ENCODE results near the gene MYH9.
"Not testable (repeated sequence)": the region's sequence is repeated elsewhere in the genome, so short reads cannot be mapped to it uniquely, and the experiment has no call there.

MYH9 gene

DNA sequence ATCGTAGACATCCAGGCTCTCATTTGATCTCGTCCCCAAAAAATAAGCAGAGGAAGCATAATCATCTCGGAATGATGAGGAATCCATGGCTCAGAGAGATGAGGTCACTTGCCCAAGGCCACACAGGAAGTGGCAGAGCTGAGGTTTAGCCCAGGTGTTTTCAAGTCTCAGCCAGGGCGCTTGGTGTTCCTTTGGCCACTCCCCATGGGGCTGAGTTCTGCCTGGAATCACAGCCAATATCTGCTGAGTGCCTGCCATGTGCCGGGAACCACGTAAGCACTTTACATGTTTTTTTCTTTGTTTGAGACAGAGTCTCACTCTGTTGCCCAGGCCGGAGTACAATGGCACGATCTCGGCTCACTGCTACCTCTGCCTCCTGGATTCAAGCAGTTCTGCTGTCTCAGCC, 29.5 kb upstream of the MYH9 start:
- DNase-seq: no peak
- in situ Hi-C loops (cut with HindIII; ENCODE audit: low pct_ligation_motif_present, low pct_unique_long_range_greater_than_20kb, low sequenced_read_pairs): no loop called here

DNA sequence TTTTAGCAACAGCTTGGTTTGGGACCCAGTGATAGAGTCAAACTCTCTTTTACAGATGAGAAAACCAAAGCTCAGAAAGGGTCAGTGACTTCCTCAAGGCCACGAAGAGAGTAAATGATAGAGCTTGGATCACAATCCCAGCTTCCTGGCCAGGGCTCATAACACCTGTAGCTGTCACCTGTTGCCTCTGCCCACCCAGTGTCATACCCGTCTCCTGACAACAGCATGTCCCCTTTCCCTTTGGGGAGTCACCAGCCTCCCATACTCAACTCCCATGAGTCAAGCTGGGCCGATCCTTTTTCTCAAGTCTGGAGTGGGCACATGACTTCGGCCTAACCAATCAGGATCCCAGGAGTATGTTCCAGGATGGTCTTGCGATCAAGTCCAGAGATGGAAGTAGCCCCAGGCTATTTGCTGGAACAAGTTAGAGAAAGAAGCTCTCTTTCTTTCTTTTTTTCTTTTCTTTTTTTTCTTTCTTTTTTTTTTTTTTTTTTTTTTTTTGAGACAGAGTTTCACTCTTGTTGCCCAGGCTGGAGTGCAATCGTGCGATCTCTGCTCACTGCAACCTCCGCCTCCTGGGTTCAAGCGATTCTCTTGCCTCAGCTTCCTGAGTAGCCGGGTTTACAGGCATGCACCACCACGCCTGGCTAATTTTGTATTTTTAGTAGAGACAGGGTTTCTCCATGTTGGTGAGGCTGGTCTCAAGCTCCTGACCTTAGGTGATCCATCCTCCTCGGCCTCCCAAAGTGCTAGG, 27.8 kb upstream of the MYH9 start:
- DNase-seq: no peak
- in situ Hi-C loops (cut with HindIII; ENCODE audit: low pct_ligation_motif_present, low pct_unique_long_range_greater_than_20kb, low sequenced_read_pairs): no loop called here

DNA sequence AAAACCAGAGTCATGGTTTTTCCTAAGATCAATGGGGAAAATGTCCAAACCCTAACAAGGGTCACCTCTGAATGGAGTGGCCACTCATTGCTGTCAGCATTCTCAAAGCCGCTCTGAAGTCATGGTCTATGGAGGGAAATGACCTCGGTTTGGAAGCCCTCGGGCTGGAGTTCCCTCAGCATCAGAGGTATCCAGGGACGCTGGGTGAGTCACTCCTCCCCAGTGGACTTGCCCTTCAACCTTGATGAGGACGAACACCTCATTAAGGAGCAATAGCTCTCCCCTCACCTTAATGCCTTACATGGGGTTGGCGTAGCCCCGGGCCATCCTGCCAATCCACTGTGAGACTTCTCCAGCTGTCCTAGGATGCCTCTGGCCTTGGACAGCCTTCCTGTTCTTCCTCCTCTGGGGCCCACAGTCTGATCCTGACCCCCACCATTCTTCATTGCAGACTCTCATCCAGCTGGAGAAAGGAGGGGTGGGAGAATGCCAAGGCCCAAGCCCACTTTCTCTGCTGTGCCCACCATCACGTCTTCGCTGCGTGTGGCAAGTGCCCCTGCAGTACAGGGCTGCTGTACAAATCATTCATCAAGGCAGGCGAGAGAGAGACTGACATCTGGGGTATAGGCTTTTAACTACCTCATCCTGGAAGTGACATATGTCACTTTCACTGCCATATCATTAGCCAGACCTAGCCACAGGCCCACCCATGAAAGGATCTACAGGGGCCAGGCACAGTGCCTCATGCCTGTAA, 25.4 kb upstream of the MYH9 start:
- in situ Hi-C loops (cut with HindIII; ENCODE audit: low pct_ligation_motif_present, low pct_unique_long_range_greater_than_20kb, low sequenced_read_pairs): no loop called here
- DNase-seq: no peak

DNA sequence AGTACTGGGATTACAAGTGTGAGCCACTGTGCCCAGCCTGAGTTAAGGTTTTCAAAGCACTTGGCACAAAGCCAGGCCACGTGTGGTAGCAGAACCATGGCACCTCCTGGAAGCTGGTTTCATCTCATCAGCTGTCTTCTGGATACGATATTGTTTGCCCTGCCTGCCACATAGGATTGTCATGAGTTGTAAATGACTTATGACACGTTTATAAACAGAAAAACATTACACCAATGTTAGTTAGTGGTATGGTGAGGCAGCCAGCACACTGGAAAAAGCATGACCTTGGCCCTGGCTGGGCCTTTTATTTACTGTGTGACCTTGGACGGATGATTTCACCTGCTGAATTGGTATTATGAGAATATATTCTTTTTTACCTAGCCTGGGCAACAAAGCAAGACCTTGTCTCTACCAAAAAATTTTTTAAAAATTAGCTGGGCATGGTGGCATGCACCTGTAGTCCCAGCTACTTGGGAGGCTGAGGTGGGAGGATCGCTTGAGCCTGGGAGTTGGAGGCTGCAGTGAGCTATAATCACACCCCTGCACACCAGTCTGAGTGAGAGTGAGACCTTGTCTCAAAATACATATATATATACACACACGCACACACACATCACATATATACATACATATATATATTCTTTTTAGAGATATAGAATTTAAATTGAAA, 24.0 kb upstream of the MYH9 start:
- no peak for DNase-seq

DNA sequence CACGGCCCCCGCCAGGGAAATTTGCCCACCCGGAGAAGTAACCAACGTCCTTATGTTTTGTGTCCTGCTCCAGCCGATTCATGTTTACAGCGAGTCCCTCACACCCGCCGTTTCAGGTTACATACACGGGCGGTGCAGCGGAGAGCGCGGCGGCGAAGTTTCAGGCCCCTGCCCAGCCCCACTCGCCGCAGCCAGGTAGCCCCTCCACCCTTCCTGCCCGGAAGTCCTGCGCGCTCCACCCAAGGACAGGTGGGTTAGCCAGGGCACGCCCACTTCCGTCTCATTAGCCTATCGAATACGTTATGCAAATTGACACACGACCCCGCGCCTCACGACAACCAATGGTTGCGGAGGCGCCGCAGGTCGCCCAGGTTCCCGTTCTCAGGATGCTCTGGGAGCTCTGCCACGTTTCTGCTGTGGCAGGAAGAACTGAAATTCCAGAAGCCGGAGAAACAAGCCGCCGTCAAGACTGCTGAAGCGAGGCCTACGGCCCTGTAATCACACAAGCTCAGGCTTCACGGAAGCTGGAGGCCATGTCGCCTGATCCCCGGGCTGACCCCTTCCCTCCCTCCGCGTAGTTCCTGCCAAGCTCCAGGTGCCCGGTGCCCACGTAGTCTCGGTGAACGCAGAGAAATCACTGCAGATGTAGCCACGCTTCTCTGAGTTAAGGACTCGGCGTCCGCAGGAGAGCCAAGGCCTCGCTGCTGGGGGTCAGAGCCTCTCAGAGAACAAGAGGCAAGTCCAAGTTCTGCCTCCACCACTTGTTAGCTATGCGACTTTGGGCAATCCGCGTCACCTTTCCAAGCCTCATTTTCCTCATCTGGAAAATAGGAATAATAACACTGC, 22.4 kb upstream of the MYH9 start:
- in situ Hi-C loops (cut with HindIII; ENCODE audit: low pct_ligation_motif_present, low pct_unique_long_range_greater_than_20kb, low sequenced_read_pairs): no loop called here

More for the DNA sequence above, 24.0 kb upstream of the MYH9 start:
- in situ Hi-C loops (cut with HindIII; ENCODE audit: low pct_ligation_motif_present, low pct_unique_long_range_greater_than_20kb, low sequenced_read_pairs): no loop called here

DNA sequence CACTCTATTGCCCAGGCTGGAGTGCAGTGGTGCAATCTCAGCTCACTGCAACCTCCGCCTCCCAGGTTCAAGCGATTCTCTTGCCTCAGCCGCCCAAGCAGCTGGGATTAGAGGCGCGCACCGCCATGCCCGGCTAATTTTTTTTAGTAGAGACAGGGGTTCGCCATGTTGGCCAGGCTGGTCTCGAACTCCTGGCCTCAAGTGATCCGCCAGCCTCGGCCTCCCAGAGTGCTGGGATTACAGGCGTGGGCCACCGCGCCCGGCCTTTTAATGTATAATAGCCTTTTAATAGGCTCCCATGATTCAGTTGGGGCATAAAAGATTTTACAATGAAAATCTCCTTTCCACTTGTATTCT, 21.8 kb upstream of the MYH9 start:
- in situ Hi-C loops (cut with HindIII; ENCODE audit: low pct_ligation_motif_present, low pct_unique_long_range_greater_than_20kb, low sequenced_read_pairs); DNase-seq: not testable (repeated sequence)

More for the DNA sequence above, 22.4 kb upstream of the MYH9 start:
- DNase-seq: peak; percentile 87

DNA sequence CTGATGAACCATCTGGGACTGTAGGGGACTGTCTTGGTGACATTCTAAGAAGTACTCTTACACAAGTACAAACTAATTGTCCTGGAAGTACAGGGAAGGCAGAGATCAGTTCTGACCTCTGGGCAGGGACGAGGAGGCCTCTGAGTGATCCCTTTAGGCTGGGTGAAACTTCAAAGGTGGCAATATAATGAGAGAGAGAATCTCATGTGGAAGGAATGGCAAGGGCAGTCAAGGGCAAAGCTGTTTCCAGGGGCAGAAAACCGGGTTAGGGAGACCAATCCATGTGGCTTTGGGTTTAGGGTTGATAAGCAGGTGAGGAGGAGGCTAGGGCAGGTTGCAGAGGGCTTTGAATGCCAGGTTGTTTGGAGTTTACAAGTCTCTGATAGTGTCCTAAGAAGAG, 21.3 kb upstream of the MYH9 start:
- no peak for DNase-seq
- in situ Hi-C loops (cut with HindIII; ENCODE audit: low pct_ligation_motif_present, low pct_unique_long_range_greater_than_20kb, low sequenced_read_pairs): no loop called here

DNA sequence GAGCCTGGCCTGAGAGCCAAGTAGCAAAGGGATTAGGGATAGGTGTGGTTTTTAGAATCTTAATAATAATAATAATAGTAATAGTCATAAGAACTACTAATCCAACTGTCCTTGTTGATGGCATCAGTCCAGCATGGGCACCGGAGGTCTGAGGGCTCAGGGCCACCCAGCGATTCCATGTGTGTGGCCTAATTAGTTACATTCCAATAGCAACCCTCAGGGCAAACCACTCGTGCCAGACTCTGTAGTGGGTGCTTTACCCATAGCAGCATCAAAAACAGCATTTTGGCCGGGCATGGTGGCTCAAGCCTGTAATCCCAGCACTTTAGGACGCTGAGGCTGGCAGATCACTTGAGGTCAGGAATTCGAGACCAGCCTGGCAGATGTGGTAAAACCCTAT, 19.0 kb upstream of the MYH9 start:
- in situ Hi-C loops (cut with HindIII; ENCODE audit: low pct_ligation_motif_present, low pct_unique_long_range_greater_than_20kb, low sequenced_read_pairs): no loop called here
- no peak for DNase-seq

DNA sequence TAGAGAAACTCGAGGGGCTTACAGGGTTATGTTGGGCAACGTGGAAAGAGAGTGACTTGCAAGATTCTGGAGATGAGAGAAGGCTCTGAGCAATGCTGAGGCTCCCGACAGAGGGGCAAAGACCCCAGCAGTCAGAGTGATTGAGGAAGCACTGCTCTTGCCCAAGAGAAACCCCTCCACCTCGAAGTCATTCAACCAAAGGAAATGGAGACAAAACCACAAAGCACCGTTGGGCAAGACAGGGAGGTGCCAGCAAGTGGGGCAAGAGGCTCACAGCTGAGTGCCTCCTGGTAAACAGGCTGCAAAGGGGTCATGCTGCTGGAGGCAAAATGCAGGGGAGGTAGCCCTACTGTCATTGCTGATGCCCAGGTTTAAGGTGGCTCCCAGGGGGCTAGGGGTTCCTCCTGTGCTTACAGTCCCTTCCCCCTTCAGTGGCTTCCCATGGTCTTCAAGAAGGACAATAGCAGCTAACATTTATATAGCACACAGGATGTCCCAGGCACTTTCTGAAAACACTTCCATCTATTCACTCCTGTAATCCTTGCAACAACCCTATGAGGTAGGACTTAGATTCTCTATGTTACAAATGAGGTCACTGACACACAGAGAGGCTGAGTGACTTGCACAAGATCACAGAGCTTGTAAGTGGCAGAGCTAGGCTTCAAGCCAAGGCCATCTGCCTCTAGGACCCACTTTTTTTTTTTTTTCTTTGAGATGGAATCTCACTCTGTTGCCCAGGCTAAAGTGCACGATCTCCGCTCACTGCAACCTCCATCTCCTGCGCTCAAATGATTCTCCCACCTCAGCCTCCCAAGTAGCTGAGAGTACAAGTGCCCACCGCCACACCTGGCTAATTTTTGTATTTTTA, 18.1 kb upstream of the MYH9 start:
- in situ Hi-C loops (cut with HindIII; ENCODE audit: low pct_ligation_motif_present, low pct_unique_long_range_greater_than_20kb, low sequenced_read_pairs): no loop called here
- DNase-seq: peak; percentile 44

DNA sequence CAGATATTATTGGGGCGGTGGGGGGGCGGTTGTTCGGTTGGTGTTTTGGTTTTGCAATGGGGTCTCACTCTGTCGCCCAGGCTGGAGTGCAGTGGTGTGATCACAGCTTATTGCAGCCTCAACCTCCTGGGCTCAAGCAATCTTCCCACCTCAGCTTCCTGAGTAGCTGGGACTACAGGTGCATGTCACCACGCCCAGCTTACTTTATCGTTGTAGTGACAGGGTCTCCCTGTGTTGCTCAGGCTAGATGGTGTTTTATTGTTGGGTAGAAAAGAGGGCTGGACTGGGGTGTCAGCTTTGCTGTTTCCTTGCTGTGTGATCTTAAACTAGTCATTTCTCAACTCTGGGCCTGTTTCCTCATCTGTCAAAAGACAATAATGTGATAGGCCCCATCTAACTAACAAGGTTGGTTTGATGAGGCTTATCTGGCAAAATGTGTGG, 17.5 kb upstream of the MYH9 start:
- no peak for DNase-seq
- in situ Hi-C loops (cut with HindIII; ENCODE audit: low pct_ligation_motif_present, low pct_unique_long_range_greater_than_20kb, low sequenced_read_pairs): no loop called here

DNA sequence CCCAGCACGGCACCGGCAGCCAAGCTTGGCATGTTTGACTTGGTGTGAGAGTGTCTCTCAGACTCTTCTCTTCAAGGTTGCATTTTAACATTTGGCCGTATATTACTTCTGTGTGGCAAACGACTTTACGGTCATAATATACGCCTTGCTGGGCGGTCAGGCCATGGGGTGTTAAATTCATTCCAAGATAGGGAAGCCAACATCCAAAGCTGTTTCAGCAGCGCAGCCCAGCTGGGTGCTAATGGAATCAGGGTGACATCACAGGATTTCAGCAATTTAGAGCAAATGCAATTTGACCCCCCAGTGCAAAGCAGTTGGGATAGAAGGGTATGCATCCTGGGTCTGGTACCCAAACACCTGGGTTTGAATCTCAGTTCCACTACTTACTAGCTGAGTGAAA, 16.7 kb upstream of the MYH9 start:
- in situ Hi-C loops (cut with HindIII; ENCODE audit: low pct_ligation_motif_present, low pct_unique_long_range_greater_than_20kb, low sequenced_read_pairs): no loop called here
- DNase-seq: no peak

DNA sequence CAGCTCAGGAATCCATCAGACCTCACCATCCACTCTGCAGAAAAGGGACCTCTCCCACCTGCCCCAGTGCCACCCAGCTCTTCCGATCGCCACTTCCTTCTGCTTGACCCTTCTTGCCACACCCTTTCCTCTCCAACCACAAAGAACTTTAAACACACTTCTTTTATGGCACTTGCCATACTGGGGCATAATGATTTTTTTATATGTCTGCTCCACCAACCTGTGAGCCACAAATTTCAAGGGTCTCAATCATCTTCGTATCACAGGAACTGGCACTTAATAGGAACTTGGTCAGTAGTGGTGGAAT, 11.7 kb upstream of the MYH9 start:
- DNase-seq: no peak

DNA sequence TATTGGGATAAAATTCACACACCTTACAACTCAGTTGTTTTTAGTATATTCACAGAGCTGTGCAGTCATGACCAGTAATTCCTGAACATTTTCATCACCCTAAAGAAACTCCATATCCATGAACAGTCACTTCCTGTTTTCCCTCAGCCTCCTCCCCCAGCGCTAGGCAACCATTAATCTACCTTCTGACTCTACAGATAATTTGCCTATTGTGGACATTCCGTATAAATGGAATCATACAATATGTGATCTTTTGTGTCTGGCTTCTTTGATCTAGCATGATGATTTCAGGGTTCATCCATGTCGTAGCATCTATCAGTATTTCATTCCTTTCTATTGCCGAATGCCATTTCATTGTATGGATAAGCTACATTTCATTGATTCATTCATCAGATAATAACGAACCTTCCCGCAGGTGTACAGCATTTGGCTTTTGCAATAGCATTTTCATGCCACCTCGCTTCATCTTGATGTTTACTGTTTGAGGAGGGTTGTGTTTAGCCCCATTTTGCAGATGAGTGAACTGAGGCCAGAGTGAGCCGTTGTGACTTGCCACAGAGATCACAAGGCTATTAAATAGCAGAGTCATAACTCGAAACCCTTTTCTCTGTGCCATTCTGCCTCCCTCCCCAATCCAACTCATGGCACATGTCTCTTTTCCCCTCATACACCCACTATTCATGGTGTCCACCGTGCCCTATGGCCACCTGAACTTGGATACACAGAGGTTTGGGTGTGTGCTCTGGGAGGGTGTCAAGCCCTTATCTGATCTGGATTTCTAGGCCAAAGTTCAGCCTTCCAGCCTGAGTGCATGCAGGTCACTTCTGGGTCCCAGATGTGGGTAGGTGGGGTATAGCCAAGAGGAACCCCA, 11.1 kb upstream of the MYH9 start:
- peak; percentile 58 for DNase-seq
- in situ Hi-C loops (cut with HindIII; ENCODE audit: low pct_ligation_motif_present, low pct_unique_long_range_greater_than_20kb, low sequenced_read_pairs): no loop called here

More for the DNA sequence above, 11.7 kb upstream of the MYH9 start:
- in situ Hi-C loops (cut with HindIII; ENCODE audit: low pct_ligation_motif_present, low pct_unique_long_range_greater_than_20kb, low sequenced_read_pairs): no loop called here

DNA sequence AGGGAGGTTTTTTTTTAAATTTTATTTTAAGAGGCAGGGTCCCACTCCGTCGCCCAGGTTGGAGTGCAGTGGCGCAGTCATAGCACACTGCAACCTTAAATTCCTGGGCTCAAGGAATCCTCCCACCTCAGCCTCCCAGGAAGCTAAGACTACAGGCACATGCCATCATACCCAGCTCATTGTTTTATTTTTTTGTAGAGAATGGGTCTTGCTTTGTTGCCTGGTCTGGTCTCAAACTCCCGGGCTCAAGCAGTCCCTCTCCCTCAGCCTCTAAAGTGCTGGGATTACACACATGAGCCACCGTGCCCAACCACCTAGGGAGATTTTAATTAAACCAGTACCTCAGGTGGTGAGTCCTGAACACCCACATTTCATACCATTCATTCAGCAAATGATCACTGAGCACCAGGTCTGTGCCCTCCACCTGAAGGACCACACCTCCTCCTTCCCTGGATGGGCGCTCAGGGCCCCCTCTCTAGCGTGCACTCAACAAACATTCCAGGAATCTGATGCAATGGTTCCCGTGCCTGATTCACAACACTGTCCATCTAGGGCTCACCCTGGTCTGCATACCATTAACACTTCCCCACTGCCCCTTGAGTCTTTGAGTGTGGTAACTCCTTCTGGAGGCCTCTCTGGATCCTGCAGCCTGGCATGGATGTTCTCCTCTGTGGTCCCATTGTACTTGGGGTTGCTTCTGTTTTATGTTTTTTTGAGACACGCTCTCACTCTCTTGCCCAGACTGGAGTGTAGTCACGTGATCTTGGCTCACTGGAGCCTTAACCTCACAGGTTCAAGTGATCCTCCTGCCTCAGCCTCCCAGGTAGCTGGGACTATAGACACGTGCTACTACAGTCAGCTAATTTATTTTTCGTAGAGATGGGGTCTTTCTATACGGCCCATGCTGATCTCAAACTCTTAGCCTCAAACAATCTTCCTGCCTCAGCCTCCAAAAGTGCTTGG, 9.6 kb upstream of the MYH9 start:
- peak; percentile 52 for DNase-seq
- in situ Hi-C loops (cut with HindIII; ENCODE audit: low pct_ligation_motif_present, low pct_unique_long_range_greater_than_20kb, low sequenced_read_pairs): no loop called here

DNA sequence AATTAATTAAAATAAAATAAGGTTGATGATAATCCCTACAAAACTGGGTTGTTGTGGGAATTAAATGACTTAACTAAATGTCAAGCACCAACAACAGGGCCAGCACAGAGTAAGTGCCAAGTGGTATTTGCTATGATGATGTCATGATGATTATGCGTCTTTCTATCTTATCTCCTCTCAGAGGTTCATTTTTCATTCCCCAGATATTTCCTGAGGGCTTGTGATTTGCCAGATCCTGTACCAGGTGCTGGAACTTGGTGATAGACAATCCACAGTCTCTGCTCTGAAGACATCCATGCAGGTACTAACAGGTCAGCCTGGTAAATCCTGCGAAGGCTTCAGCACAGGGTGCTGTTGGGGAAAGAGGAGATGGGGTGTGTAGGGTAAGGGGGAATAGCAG, 8.1 kb upstream of the MYH9 start:
- no peak for DNase-seq
- in situ Hi-C loops (cut with HindIII; ENCODE audit: low pct_ligation_motif_present, low pct_unique_long_range_greater_than_20kb, low sequenced_read_pairs): no loop called here
